ENCODE measurements around the gene EN1.

EN1 gene

DNA sequence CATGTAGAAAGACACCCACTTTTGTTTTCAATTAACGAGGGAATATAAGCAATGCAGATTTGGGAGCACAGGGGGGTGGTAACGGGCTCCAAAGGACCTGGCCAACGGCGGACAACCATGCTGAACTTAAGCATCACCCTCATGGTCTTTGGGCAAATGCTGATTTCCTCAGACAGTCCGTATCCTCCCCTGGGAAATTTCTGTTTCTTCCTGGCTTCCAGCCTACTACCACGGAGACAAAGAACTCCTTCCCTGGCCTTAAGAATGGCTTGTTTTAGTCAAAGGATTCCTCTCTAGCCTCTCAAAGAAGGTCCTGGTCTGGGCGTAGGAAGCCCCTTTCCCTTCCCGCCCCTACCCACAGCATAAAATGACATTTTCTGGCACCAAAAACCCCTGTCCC, 34.3 kb downstream of the EN1 start:
- no peak overlapping the region for H3K9ac ChIP-seq (ENCODE audit: low read depth, low read length)
- no peak overlapping the region for H3K4me3 ChIP-seq (ENCODE audit: low read length)
- peaks cover 6% of the 10 kb centered on the region for H3K27me3 ChIP-seq (ENCODE audit: control insufficient read depth, insufficient read depth, low read length)
- no peaks in the 10 kb centered on the region for H3K9me3 ChIP-seq (replicated peaks; ENCODE audit: low read length)
- no peaks in the 10 kb centered on the region for H3K4me1 ChIP-seq (ENCODE audit: control insufficient read depth, insufficient read depth, low read length)
- H3K4me2 ChIP-seq (ENCODE audit: low read length), result no peak overlapping the region
- no peaks in the 10 kb centered on the region for H3K36me3 ChIP-seq (ENCODE audit: insufficient read depth, low read length)

DNA sequence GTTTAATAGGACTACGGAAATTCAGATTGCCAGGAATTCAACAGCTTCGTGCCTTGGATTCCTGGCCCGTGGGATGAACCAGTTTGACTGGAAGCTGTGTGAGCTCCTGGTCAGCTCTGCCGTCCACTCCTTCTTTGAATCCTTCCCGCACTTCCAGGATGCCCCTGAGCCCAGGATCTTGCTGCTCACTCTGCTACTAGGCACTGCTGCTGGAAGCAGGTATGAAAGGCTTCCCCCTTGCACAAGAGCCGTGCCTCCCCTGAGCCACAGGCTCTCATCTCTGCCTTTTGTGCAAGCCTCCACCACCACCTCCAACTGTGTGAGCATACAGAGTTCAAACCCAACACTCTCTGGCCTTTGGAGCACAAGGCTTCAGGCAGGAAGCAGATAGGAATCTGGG, 34.9 kb downstream of the EN1 start:
- no peak overlapping the region for H3K9ac ChIP-seq (ENCODE audit: low read depth, low read length)

DNA sequence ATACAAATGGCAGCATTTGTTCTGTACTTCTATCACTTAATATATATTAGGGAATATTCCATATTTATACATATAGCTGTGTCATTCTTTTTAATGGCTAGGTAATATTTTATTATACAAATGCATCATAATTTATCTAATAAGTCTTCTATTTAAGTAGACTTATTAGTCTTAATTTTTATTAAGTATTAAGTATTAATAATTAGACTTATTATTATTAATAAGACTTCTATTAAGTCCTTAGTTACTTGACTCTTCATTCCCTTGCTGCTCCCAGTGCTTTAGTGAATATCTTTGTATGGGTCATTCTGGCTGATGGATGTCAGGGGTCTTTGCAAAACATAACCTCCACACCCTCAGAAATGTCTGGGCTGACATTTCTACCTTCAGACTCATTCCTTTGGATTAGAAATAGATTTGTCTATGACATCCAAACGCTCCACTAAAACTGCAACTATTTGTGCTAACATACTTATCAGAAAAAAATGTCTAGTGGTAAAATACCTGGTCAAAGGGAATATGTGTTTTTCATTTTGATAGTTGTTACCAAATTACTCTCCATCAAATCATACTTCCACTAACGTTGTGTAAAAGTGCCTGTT, 35.8 kb downstream of the EN1 start:
- no peaks in the 10 kb centered on the region for H3K9me3 ChIP-seq (replicated peaks; ENCODE audit: low read length)
- no peak overlapping the region for H3K4me2 ChIP-seq (ENCODE audit: low read length)
- no peak overlapping the region for H3K4me3 ChIP-seq (ENCODE audit: low read length)
- peaks cover 8% of the 10 kb centered on the region for H3K4me1 ChIP-seq (ENCODE audit: control insufficient read depth, insufficient read depth, low read length)
- no peaks in the 10 kb centered on the region for H3K27me3 ChIP-seq (ENCODE audit: control insufficient read depth, insufficient read depth, low read length)
- no peak overlapping the region for H3K9ac ChIP-seq (ENCODE audit: low read depth, low read length)
- no peaks in the 10 kb centered on the region for H3K36me3 ChIP-seq (ENCODE audit: insufficient read depth, low read length)

More for the DNA sequence above, 34.9 kb downstream of the EN1 start:
- Histone ChIP-seq H3K4me2 (ENCODE audit: low read length) (no peak overlapping the region), H3K9me3 (replicated peaks; ENCODE audit: low read length) (no peaks in the 10 kb centered on the region), H3K27me3 (ENCODE audit: control insufficient read depth, insufficient read depth, low read length) (peaks cover 1% of the 10 kb centered on the region), H3K36me3 (ENCODE audit: insufficient read depth, low read length) (no peaks in the 10 kb centered on the region), H3K4me3 (ENCODE audit: low read length) (no peak overlapping the region), H3K4me1 (ENCODE audit: control insufficient read depth, insufficient read depth, low read length) (no peaks in the 10 kb centered on the region)

GRCh38 chr2:118810766-118811165, 36.7 kb downstream of the EN1 start:
- no peaks in the 10 kb centered on the region for H3K36me3 ChIP-seq (ENCODE audit: insufficient read depth, low read length)
- no peak overlapping the region for H3K4me3 ChIP-seq (ENCODE audit: low read length)
- H3K27me3 ChIP-seq (ENCODE audit: control insufficient read depth, insufficient read depth, low read length), result no peaks in the 10 kb centered on the region
- no peaks in the 10 kb centered on the region for H3K9me3 ChIP-seq (replicated peaks; ENCODE audit: low read length)
- H3K4me2 ChIP-seq (ENCODE audit: low read length), result no peak overlapping the region
- peaks cover 9% of the 10 kb centered on the region for H3K4me1 ChIP-seq (ENCODE audit: control insufficient read depth, insufficient read depth, low read length)
- no peak overlapping the region for H3K9ac ChIP-seq (ENCODE audit: low read depth, low read length)

DNA sequence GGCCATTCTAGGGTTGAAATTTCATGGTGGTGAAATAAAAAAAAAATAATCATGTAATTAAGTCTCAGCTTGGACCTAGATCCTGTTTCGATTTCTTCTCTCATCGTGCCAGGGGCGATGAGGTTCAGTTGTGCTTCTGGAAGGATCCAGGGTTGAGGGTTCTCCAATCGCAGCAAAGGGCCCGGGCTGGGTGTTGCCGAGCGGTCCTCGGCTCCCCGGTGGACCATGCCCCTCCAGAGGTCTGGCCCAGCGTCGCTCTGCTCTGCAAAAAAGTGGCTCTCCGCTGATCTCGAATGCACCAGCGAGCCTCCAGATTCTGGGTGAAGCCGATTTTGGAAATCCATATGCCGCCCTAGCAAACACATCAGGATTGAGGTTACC, 39.0 kb downstream of the EN1 start:
- Histone ChIP-seq H3K4me3 (ENCODE audit: low read length) (peak overlapping the region; percentile 51), H3K4me1 (ENCODE audit: control insufficient read depth, insufficient read depth, low read length) (peaks cover 9% of the 10 kb centered on the region), H3K9ac (ENCODE audit: low read depth, low read length) (peak overlapping the region; percentile 50), H3K4me2 (ENCODE audit: low read length) (peak overlapping the region; percentile 76), H3K9me3 (replicated peaks; ENCODE audit: low read length) (no peaks in the 10 kb centered on the region), H3K36me3 (ENCODE audit: insufficient read depth, low read length) (no peaks in the 10 kb centered on the region), H3K27me3 (ENCODE audit: control insufficient read depth, insufficient read depth, low read length) (no peaks in the 10 kb centered on the region)

DNA sequence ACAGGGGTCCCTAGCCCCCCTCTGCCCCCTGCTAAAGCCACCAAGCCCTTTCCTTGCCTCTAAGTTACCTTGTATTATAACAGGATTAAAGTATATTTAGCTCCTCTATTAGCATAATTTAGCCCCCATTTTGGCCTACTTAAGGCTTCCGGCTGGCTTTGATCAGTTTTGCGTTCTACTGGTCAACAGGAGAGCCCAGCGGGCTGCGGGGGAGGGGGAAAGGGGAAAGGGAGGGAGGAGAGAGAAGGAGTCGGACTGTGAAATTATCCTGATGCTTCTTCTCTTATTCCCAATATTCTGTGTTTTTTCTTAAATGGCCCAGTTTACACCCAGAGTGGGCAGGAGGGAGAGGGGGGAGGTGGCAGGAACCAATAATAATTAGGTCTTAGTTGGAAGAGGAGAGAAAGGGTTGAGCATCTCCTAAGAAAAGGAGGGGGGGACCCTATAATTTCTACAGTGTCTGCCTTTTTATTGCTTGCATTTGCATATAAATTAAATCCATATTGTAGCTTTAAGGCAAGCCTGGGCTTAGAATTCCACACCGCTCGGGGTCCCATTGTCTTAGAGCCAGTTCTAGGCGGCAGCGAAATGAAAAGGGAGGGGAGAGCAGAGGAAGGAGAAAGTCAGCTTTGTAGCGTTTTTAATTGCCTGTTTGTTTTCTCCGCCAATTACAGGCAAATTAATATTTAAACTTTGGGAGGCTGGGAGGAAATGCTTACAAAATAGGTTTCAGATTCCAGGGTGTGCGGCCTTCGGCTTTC, 39.6 kb downstream of the EN1 start:
- Histone ChIP-seq H3K4me3 (ENCODE audit: low read length) (peak overlapping the region; percentile 51), H3K27me3 (ENCODE audit: control insufficient read depth, insufficient read depth, low read length) (no peaks in the 10 kb centered on the region), H3K36me3 (ENCODE audit: insufficient read depth, low read length) (no peaks in the 10 kb centered on the region), H3K9me3 (replicated peaks; ENCODE audit: low read length) (no peaks in the 10 kb centered on the region), H3K4me2 (ENCODE audit: low read length) (peak overlapping the region; percentile 76), H3K9ac (ENCODE audit: low read depth, low read length) (peak overlapping the region; percentile 50), H3K4me1 (ENCODE audit: control insufficient read depth, insufficient read depth, low read length) (peaks cover 14% of the 10 kb centered on the region)

DNA sequence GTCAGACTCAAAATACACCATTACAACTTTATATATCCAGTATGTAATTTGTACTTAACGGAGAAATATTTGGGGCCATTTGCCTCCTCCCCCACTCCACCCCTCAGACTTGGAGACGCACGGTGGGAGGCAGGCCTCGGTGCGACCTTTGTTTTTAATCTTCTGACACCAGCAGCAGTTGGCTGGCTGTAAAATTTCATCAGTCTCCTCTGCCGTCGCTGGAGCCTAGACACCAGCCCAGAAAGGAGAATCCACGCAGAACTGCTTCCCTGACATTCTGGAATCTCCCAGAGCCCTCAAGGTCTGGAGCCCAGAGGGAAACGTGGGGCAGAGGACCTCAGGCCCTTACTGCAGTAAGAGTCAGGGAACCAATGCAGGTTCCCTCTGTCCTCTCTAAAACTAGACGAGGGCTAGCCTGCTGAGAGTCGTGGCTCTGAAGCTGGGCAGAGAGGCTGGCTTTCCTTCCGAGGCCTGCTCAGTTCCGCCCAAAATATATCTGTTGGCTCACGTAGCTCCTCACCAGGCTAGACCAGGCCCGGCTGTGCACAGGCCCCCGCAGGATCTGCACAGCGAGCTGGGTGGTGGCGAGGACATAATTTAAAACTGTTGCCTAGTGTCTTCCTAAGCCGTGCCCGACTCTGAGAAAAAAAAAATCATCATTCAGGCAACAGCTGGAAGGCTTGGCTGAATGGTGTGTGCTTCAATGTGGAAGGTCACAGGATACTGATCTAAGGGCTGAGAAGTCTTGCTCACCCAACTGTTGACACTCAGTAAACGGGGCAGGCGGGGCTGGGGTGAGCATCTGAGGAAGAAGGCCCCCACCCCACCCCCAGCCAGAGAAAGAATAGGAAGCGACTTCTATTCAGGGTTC, 40.4 kb downstream of the EN1 start:
- peak overlapping the region; percentile 19 for H3K4me2 ChIP-seq (ENCODE audit: low read length)
- H3K4me1 ChIP-seq (ENCODE audit: control insufficient read depth, insufficient read depth, low read length), result peaks cover 15% of the 10 kb centered on the region
- H3K36me3 ChIP-seq (ENCODE audit: insufficient read depth, low read length), result no peaks in the 10 kb centered on the region
- no peak overlapping the region for H3K4me3 ChIP-seq (ENCODE audit: low read length)
- no peak overlapping the region for H3K9ac ChIP-seq (ENCODE audit: low read depth, low read length)
- H3K9me3 ChIP-seq (replicated peaks; ENCODE audit: low read length), result no peaks in the 10 kb centered on the region
- H3K27me3 ChIP-seq (ENCODE audit: control insufficient read depth, insufficient read depth, low read length), result no peaks in the 10 kb centered on the region

DNA sequence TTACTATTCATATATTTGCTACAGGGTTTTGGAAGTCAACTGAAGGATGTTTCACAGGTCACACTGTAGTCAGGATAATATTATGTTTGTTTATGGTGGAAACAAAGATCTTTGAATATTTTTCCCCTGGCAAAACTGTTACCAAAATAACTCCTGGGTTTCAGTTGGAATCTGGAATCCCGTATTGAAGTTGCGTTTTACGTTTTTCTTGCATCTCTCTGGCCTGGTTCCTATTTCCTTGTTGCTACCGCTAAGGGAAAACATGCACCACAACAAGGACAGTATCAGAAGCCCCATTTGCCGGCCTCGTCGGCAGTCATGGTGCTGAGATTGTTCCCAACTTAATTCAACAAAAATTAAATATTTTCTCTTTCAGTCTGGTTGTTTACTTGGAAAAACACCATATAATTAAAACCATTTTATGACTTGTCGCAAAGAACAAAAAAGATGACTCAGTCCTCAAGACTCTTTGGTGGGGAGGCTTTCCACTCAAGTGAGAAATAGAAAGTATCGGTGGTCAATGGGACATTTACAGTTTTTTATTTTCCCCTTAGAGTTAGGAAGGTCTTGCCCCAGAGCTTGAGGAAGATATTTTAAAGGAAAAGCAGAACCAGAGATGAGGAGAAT, 42.3 kb downstream of the EN1 start:
- Histone ChIP-seq H3K9me3 (replicated peaks; ENCODE audit: low read length) (no peaks in the 10 kb centered on the region), H3K27me3 (ENCODE audit: control insufficient read depth, insufficient read depth, low read length) (no peaks in the 10 kb centered on the region), H3K36me3 (ENCODE audit: insufficient read depth, low read length) (no peaks in the 10 kb centered on the region), H3K9ac (ENCODE audit: low read depth, low read length) (no peak overlapping the region), H3K4me1 (ENCODE audit: control insufficient read depth, insufficient read depth, low read length) (peaks cover 22% of the 10 kb centered on the region), H3K4me3 (ENCODE audit: low read length) (no peak overlapping the region), H3K4me2 (ENCODE audit: low read length) (no peak overlapping the region)

- Histone ChIP-seq H3K4me2 (ENCODE audit: low read length) (no peak overlapping the region), H3K9ac (ENCODE audit: low read depth, low read length) (no peak overlapping the region), H3K9me3 (replicated peaks; ENCODE audit: low read length) (no peaks in the 10 kb centered on the region), H3K36me3 (ENCODE audit: insufficient read depth, low read length) (no peaks in the 10 kb centered on the region), H3K27me3 (ENCODE audit: control insufficient read depth, insufficient read depth, low read length) (peaks cover 4% of the 10 kb centered on the region), H3K4me3 (ENCODE audit: low read length) (no peak overlapping the region), H3K4me1 (ENCODE audit: control insufficient read depth, insufficient read depth, low read length) (peaks cover 22% of the 10 kb centered on the region)
These were observed 44.4 kb downstream of the EN1 start for GRCh38 chr2:118803012-118803411.

DNA sequence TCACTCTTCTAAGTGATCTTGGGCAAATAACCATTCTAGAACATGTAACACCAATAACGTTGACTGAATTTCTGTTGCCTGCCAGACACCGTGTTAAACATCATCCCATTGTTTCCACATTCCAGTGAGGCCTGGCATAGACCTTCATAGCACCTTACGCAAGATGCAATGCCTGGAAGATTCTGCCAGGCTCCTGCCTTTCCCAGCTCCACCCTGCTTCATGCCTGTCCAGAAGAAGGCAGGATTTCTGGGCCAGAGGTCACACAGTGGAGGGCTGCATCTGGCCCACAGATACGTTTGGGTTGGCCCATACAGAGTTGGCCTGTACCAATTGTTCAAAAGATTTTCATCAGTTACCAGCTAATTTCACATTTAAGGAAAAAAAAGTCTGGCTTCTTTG, 46.3 kb downstream of the EN1 start:
- H3K27me3 ChIP-seq (ENCODE audit: control insufficient read depth, insufficient read depth, low read length), result peaks cover 4% of the 10 kb centered on the region
- H3K4me3 ChIP-seq (ENCODE audit: low read length), result no peak overlapping the region
- no peaks in the 10 kb centered on the region for H3K36me3 ChIP-seq (ENCODE audit: insufficient read depth, low read length)
- no peaks in the 10 kb centered on the region for H3K9me3 ChIP-seq (replicated peaks; ENCODE audit: low read length)
- H3K4me1 ChIP-seq (ENCODE audit: control insufficient read depth, insufficient read depth, low read length), result peaks cover 13% of the 10 kb centered on the region
- no peak overlapping the region for H3K4me2 ChIP-seq (ENCODE audit: low read length)
- no peak overlapping the region for H3K9ac ChIP-seq (ENCODE audit: low read depth, low read length)

- Histone ChIP-seq H3K4me1 (ENCODE audit: control insufficient read depth, insufficient read depth, low read length) (peaks cover 13% of the 10 kb centered on the region), H3K36me3 (ENCODE audit: insufficient read depth, low read length) (no peaks in the 10 kb centered on the region), H3K9me3 (replicated peaks; ENCODE audit: low read length) (no peaks in the 10 kb centered on the region), H3K4me3 (ENCODE audit: low read length) (no peak overlapping the region), H3K9ac (ENCODE audit: low read depth, low read length) (no peak overlapping the region), H3K27me3 (ENCODE audit: control insufficient read depth, insufficient read depth, low read length) (peaks cover 4% of the 10 kb centered on the region), H3K4me2 (ENCODE audit: low read length) (no peak overlapping the region)
These were observed 46.7 kb downstream of the EN1 start for GRCh38 chr2:118800736-118801135.
